Breast epithelium (tissue), 4 donors: ENCODE measurements around the gene SNRK. TPM values are rescaled to one million over a fixed set of nuclear protein-coding genes. Genes with fewer than 3 reads are reported as not detected.

ENCODE experiments used
- DNase-seq, 2 donors: peaks; one replicate each; pipeline ENCODE4 v3.0.0-alpha.2; 2019; ENCODE audit warnings: low spot score in 2 of 2
- H3K27ac ChIP-seq, 2 donors: fragments of 200-600 bp; sonication (generic) in 1 of 2; one replicate each; pipeline ENCODE4 v1.5.1; 2016 to 2019; ENCODE audit warnings: mild to moderate bottlenecking in 1 of 2
- H3K27me3 ChIP-seq, 2 donors: fragments of 200-600 bp; sonication (generic) in 1 of 2; one replicate each; pipeline versions ENCODE4 v1.5.1 to v1.6.0; 2017 to 2019; ENCODE audit warnings: control low read depth in 1 of 2, mild to moderate bottlenecking in 1 of 2
- H3K36me3 ChIP-seq: fragments of 200-600 bp; one replicate; pipeline ENCODE4 v1.5.1; 2019
- H3K4me1 ChIP-seq, 2 donors: fragments of 200-600 bp; sonication (generic); one replicate each; pipeline ENCODE4 v1.5.1; 2016 to 2019; ENCODE audit warnings: control low read depth in 1 of 2
- H3K4me3 ChIP-seq, 3 donors: fragments of 200-600 bp; sonication (generic); 1 replicate in 2 of 3; 2 replicates in 1 of 3; pipeline ENCODE4 v1.5.1; 2016 to 2019; ENCODE audit warnings: mild to moderate bottlenecking in 3 of 3, moderate library complexity in 2 of 3
- H3K9me3 ChIP-seq, 2 donors: fragments of 200-600 bp; sonication (generic) in 1 of 2; one replicate each; pipeline ENCODE4 v1.5.1; 2016 to 2019; ENCODE audit warnings: control low read depth in 1 of 2
- CTCF ChIP-seq, 3 donors: fragments of 450-650 bp; IDR thresholded peaks; one replicate each; pipeline ENCODE4 v1.5.1; 2016 to 2017; ENCODE audit warnings: antibody characterized with exemption in 3 of 3, mild to moderate bottlenecking in 3 of 3, moderate library complexity in 3 of 3
- POLR2A ChIP-seq: fragments of 450-650 bp; IDR thresholded peaks from one replicate; pipeline ENCODE4 v1.6.1; 2016; ENCODE audit warnings: antibody characterized with exemption, mild to moderate bottlenecking, moderate library complexity
- POLR2AphosphoS5 ChIP-seq, 3 donors: sonication (generic); formaldehyde crosslinking; IDR thresholded peaks; one replicate each; pipeline ENCODE4 v1.6.1; 2017; ENCODE audit warnings: antibody characterized with exemption in 3 of 3
- intact Hi-C: fragments of 100-400 bp; cut with DNase I; formaldehyde crosslinking; loops from one replicate; pipeline ENCODE4 v1.15.1; 2023; ENCODE audit warnings: low total_unique reads
- total RNA-seq, 3 donors: library from RNA; depleted of rRNA; stranded (reverse); fragments of >200 nt; gene quantifications; one replicate each; pipeline ENCODE4 v1.1.0, GENCODE V29; 2016

SNRK gene
- total RNA-seq, 3 donors from 2014 or later, result 52.0 to 84.9 (median 72.8) TPM

DNA sequence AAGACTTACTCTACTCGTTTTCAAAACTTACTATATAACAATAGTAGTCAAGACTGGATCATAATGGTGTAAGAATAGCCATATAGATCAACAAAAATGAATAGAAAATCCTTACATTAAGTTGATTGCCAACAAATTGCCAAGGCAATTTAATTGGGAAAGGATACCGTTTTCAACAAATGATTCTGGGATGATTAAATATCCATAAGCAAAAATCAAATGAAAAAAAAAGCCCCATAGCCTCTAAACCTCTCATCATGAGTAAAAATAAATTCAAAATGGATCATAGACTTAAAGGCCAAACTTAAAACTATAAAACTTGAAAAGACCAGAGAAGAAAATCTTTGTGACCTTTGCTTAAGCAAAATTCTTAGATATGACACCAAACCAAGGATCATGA, 5.3 kb upstream of the SNRK start:
- Histone ChIP-seq H3K4me1 (no peaks in the 10 kb centered on the region), H3K4me3 (no peak overlapping the region), H3K27ac (no peak overlapping the region), H3K27me3 (no peaks in the 10 kb centered on the region), H3K36me3 (no peaks in the 10 kb centered on the region), H3K9me3 (no peaks in the 10 kb centered on the region)
- intact Hi-C loops, result no loop called here
- TF ChIP-seq POLR2AphosphoS5 (IDR thresholded peaks at IDR 0.05) (no peak), CTCF (IDR thresholded peaks at IDR 0.05) (no peak), POLR2A (no peak)
- DNase-seq, result no peak

- Histone ChIP-seq H3K9me3 (no peaks in the 10 kb centered on the region), H3K27ac (no peak overlapping the region), H3K4me3 (no peak overlapping the region), H3K36me3 (no peaks in the 10 kb centered on the region), H3K4me1 (no peaks in the 10 kb centered on the region), H3K27me3 (no peaks in the 10 kb centered on the region)
- intact Hi-C loops, result no loop called here
- TF ChIP-seq CTCF (IDR thresholded peaks at IDR 0.05), result no peak
- no peak for DNase-seq
These were observed 2.2 kb upstream of the SNRK start for GRCh38 chr3:43284171-43284570.

- Histone ChIP-seq H3K36me3 (no peaks in the 10 kb centered on the region), H3K9me3 (no peaks in the 10 kb centered on the region), H3K4me1 (peaks cover 0 to 2% of the 10 kb centered on the region in 2 donors), H3K4me3 (peak overlapping the region; percentile 61 to 87 (median 66)), H3K27me3 (no peaks in the 10 kb centered on the region), H3K27ac (peak overlapping the region; percentile 93 to 98)
- DNase-seq, result peak in 1 of 2 donors; percentile 20
- intact Hi-C loops, result no loop called here
- TF ChIP-seq POLR2AphosphoS5 (IDR thresholded peaks at IDR 0.05) (no peak), POLR2A (no peak), CTCF (IDR thresholded peaks at IDR 0.05) (no peak)
These were observed 696 bp upstream of the SNRK start for GRCh38 chr3:43285644-43286043.

- H3K27me3 ChIP-seq, result no peaks in the 10 kb centered on the region
- no peak for DNase-seq
- peak overlapping the region; percentile 93 to 98 for H3K27ac ChIP-seq
- H3K4me1 ChIP-seq, result peaks cover 0 to 11% of the 10 kb centered on the region in 2 donors
- H3K4me3 ChIP-seq, result peak overlapping the region; percentile 61 to 87 (median 66)
- intact Hi-C loops, result no loop called here
- TF ChIP-seq POLR2A, result no peak
- TF ChIP-seq POLR2AphosphoS5 (IDR thresholded peaks at IDR 0.05), result no peak
- TF ChIP-seq CTCF (IDR thresholded peaks at IDR 0.05), result no peak
- H3K9me3 ChIP-seq, result no peaks in the 10 kb centered on the region
- no peaks in the 10 kb centered on the region for H3K36me3 ChIP-seq
These were observed 630 bp downstream of the SNRK start for GRCh38 chr3:43286841-43287499.

DNA sequence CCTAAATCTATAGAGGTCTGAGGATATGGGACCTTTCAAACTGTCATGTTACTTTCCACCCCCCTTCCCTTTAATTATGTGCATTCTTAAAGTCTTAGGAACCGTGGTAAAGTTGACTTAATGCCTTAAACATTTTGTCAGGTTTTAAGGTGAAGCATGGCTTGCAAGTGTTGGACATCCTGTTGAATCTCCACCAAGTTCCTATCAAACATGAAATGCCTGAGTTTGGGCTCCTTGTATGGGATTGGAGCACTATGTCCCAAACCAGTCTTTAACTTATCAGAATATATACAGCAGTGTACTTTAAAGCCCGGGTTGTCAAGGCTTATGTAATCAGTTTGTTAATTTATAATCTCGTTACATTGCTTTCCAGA, 1.1 kb downstream of the SNRK start:
- Histone ChIP-seq H3K27ac (peak overlapping the region; percentile 93 to 98), H3K36me3 (no peaks in the 10 kb centered on the region), H3K4me1 (peaks cover 0 to 11% of the 10 kb centered on the region in 2 donors), H3K4me3 (peak overlapping the region; percentile 61 to 87 (median 66)), H3K9me3 (no peaks in the 10 kb centered on the region), H3K27me3 (no peaks in the 10 kb centered on the region)
- no peak for DNase-seq
- TF ChIP-seq POLR2A (no peak), POLR2AphosphoS5 (IDR thresholded peaks at IDR 0.05) (no peak), CTCF (IDR thresholded peaks at IDR 0.05) (no peak)
- intact Hi-C loops, result no loop called here
